KMS-11 (cell line): ENCODE measurements around the gene FLVCR2.

Experiments used
- H2AFZ ChIP-seq: fragments of 200-600 bp; sonication (generic); 2 replicates; pipeline ENCODE4 v1.6.1; 2016; ENCODE audit warnings: antibody characterized with exemption, mixed run types, low read depth
- H3K27ac ChIP-seq: fragments of 200-600 bp; sonication (generic); 2 replicates; pipeline ENCODE4 v1.6.1; 2016; ENCODE audit warnings: mild to moderate bottlenecking, mixed run types
- H3K27me3 ChIP-seq: fragments of 200-600 bp; sonication (generic); 2 replicates; pipeline ENCODE4 v1.6.1; 2017; ENCODE audit warnings: mild to moderate bottlenecking, low read depth, mixed run types, moderate library complexity; ENCODE audit not compliant: insufficient read depth
- H3K36me3 ChIP-seq: fragments of 200-600 bp; sonication (generic); 2 replicates; pipeline ENCODE4 v1.6.1; 2017; ENCODE audit warnings: mild to moderate bottlenecking, mixed run types; ENCODE audit not compliant: insufficient read depth
- H3K4me1 ChIP-seq: fragments of 200-600 bp; sonication (generic); 2 replicates; pipeline ENCODE4 v1.6.1; 2016; ENCODE audit warnings: mild to moderate bottlenecking, low read depth, mixed run types; ENCODE audit not compliant: poor library complexity, severe bottlenecking
- H3K4me2 ChIP-seq: fragments of 200-600 bp; sonication (generic); 2 replicates; pipeline ENCODE4 v1.7.0; 2016; ENCODE audit warnings: mild to moderate bottlenecking, mixed run types
- H3K4me3 ChIP-seq: fragments of 200-600 bp; sonication (generic); IDR thresholded peaks from 2 replicates; pipeline ENCODE4 v1.6.1; 2017; ENCODE audit warnings: low read depth, low read length, mixed read lengths; ENCODE audit not compliant: insufficient read depth
- H3K79me2 ChIP-seq: fragments of 200-600 bp; sonication (generic); 2 replicates; pipeline ENCODE4 v1.6.1; 2016; ENCODE audit warnings: low read depth, mixed run types; ENCODE audit not compliant: insufficient read depth
- H3K9ac ChIP-seq: fragments of 200-600 bp; sonication (generic); 2 replicates; pipeline ENCODE4 v1.6.1; 2016; ENCODE audit warnings: mild to moderate bottlenecking, mixed run types
- H4K20me1 ChIP-seq: fragments of 200-600 bp; sonication (generic); 2 replicates; pipeline ENCODE4 v1.6.1; 2016; ENCODE audit warnings: mild to moderate bottlenecking, mixed run types; ENCODE audit not compliant: insufficient read depth
- CTCF ChIP-seq: fragments of 200-600 bp; sonication (generic); conservative IDR thresholded peaks from 2 replicates; pipeline ENCODE4 v1.6.1; 2017; ENCODE audit warnings: low read depth, mild to moderate bottlenecking, antibody characterized with exemption, low read length, moderate library complexity, mixed read lengths

The FLVCR2 gene

GRCh38 chr14:75572104-75572503 is 6.3 kb upstream of the FLVCR2 start:
- Histone ChIP-seq H3K27me3 (no peaks in the 10 kb centered on the region), H3K27ac (no peak overlapping the region), H3K4me2 (no peak overlapping the region), H3K79me2 (no peaks in the 10 kb centered on the region), H3K36me3 (no peaks in the 10 kb centered on the region), H3K9ac (no peak overlapping the region), H2AFZ (no peak overlapping the region), H3K4me3 (no peak overlapping the region), H4K20me1 (no peaks in the 10 kb centered on the region), H3K4me1 (peaks cover 34% of the 10 kb centered on the region)
- TF ChIP-seq CTCF: no peak

- no peaks in the 10 kb centered on the region for H3K27me3 ChIP-seq
- no peak overlapping the region for H3K9ac ChIP-seq
- H3K79me2 ChIP-seq: no peaks in the 10 kb centered on the region
- H4K20me1 ChIP-seq: no peaks in the 10 kb centered on the region
- peak overlapping the region; percentile 90; the same call in 1 of the 2 replicates for H2AFZ ChIP-seq
- no peak overlapping the region for H3K4me3 ChIP-seq
- peak overlapping the region; percentile 81 for H3K4me2 ChIP-seq
- TF ChIP-seq CTCF: no peak
- H3K27ac ChIP-seq: peak overlapping the region; percentile 35
- H3K4me1 ChIP-seq: peaks cover 14% of the 10 kb centered on the region
- H3K36me3 ChIP-seq: no peaks in the 10 kb centered on the region
Observed at GRCh38 chr14:75577090-75577489, 1.3 kb upstream of the FLVCR2 start.

- H3K4me2 ChIP-seq: peak overlapping the region; percentile 81
- no peaks in the 10 kb centered on the region for H3K79me2 ChIP-seq
- no peaks in the 10 kb centered on the region for H4K20me1 ChIP-seq
- peak; percentile 54; the same call in 1 of the 2 replicates for TF ChIP-seq CTCF
- H3K36me3 ChIP-seq: no peaks in the 10 kb centered on the region
- peak overlapping the region; percentile 35; the same call in 1 of the 2 replicates for H3K27ac ChIP-seq
- H3K9ac ChIP-seq: 0 out of 2 replicates have a peak overlapping the region, but pooled peaks have one; percentile 18
- H3K4me1 ChIP-seq: peaks cover 14% of the 10 kb centered on the region
- no peaks in the 10 kb centered on the region for H3K27me3 ChIP-seq
- H2AFZ ChIP-seq: peak overlapping the region; percentile 90
- no peak overlapping the region for H3K4me3 ChIP-seq
Observed at GRCh38 chr14:75577729-75578101, 705 bp upstream of the FLVCR2 start.

- no peak overlapping the region for H3K9ac ChIP-seq
- no peak overlapping the region for H3K27ac ChIP-seq
Observed at GRCh38 chr14:75578786-75579337, 442 bp downstream of the FLVCR2 start.

More at GRCh38 chr14:75578786-75579337, 442 bp downstream of the FLVCR2 start:
- Histone ChIP-seq H4K20me1 (no peaks in the 10 kb centered on the region), H3K27me3 (no peaks in the 10 kb centered on the region), H3K36me3 (no peaks in the 10 kb centered on the region), H3K4me1 (peaks cover 14% of the 10 kb centered on the region), H3K79me2 (no peaks in the 10 kb centered on the region), H3K4me3 (no peak overlapping the region), H2AFZ (peak overlapping the region; percentile 76; the same call in 1 of the 2 replicates), H3K4me2 (peak overlapping the region; percentile 45; the same call in 1 of the 2 replicates)
- no peak for TF ChIP-seq CTCF
